Neuronal stem cell (in vitro differentiated cells): Measurements from ENCODE around the gene SNAPC3.
"Not testable (repeated sequence)": the region's sequence is repeated elsewhere in the genome, so short reads cannot be mapped to it uniquely, and the experiment has no call there.

Experiments used
- DNase-seq: peaks from one replicate; pipeline ENCODE4 v3.0.0-alpha.2; 2013; ENCODE audit warnings: low spot score
- H2AFZ ChIP-seq: one replicate; pipeline ENCODE4 v1.6.1; 2013; ENCODE audit warnings: mild to moderate bottlenecking, low read length, inconsistent platforms
- H2AK5ac ChIP-seq: 2 replicates; pipeline ENCODE4 v1.6.1; 2013; ENCODE audit warnings: low read depth, mild to moderate bottlenecking, inconsistent platforms, low read length, moderate library complexity, mixed read lengths
- H2BK120ac ChIP-seq: 2 replicates; pipeline ENCODE4 v1.6.1; 2013; ENCODE audit warnings: low read depth, mild to moderate bottlenecking, inconsistent platforms, low read length, moderate library complexity, mixed read lengths
- H2BK12ac ChIP-seq: one replicate; pipeline ENCODE4 v1.6.1; 2013; ENCODE audit warnings: low read length, inconsistent platforms
- H2BK15ac ChIP-seq: 2 replicates; pipeline ENCODE4 v1.6.1; 2013; ENCODE audit warnings: mild to moderate bottlenecking, low read length, inconsistent platforms, mixed read lengths
- H2BK5ac ChIP-seq: one replicate; pipeline ENCODE4 v1.6.1; 2013; ENCODE audit warnings: inconsistent platforms, mild to moderate bottlenecking, low read length, moderate library complexity
- H3K14ac ChIP-seq: one replicate; pipeline ENCODE4 v1.6.1; 2013; ENCODE audit warnings: low read length, inconsistent platforms
- H3K18ac ChIP-seq: 2 replicates; pipeline ENCODE4 v1.6.1; 2013; ENCODE audit warnings: low read length, inconsistent platforms
- H3K23ac ChIP-seq: 2 replicates; pipeline ENCODE4 v1.6.1; 2013; ENCODE audit warnings: low read depth, mild to moderate bottlenecking, mixed read lengths, low read length, inconsistent platforms; ENCODE audit not compliant: poor library complexity
- H3K27ac ChIP-seq: replicated peaks from 3 replicates; pipeline ENCODE4 v1.5.1; 2013; ENCODE audit warnings: low read length, inconsistent platforms
- H3K27me3 ChIP-seq, 3 experiments: 2 replicates each; pipeline ENCODE4 v1.6.1; 2013; ENCODE audit warnings: low read length in 3 of 3, mild to moderate bottlenecking in 2 of 3, inconsistent platforms in 1 of 3, low read depth in 1 of 3, mixed read lengths in 1 of 3, moderate library complexity in 1 of 3; ENCODE audit not compliant: control insufficient read depth in 3 of 3, insufficient read depth in 3 of 3
- H3K36me3 ChIP-seq, 2 donors: replicated peaks in 1 of 2; 2 replicates each; pipeline ENCODE4 v1.6.1; 2013; ENCODE audit warnings: low read length in 2 of 2; ENCODE audit not compliant: control insufficient read depth in 2 of 2, insufficient read depth in 2 of 2
- H3K4ac ChIP-seq: 2 replicates; pipeline ENCODE4 v1.6.1; 2013; ENCODE audit warnings: inconsistent platforms, mild to moderate bottlenecking, low read length, moderate library complexity
- H3K4me1 ChIP-seq, 2 donors: 1 replicate in 1 of 2; 2 replicates in 1 of 2; pipeline ENCODE4 v1.6.1; 2013; ENCODE audit warnings: low read length in 2 of 2, low read depth in 1 of 2; ENCODE audit not compliant: control insufficient read depth in 2 of 2, insufficient read depth in 1 of 2
- H3K4me2 ChIP-seq: one replicate; pipeline ENCODE4 v1.6.1; 2013; ENCODE audit warnings: mild to moderate bottlenecking, low read length, inconsistent platforms; ENCODE audit not compliant: insufficient read depth, poor library complexity, severe bottlenecking
- H3K4me3 ChIP-seq, 2 donors: 2 replicates each; pipeline ENCODE4 v1.5.1; 2013; ENCODE audit warnings: low read length in 2 of 2, mild to moderate bottlenecking in 2 of 2, inconsistent platforms in 1 of 2, moderate library complexity in 1 of 2
- H3K79me1 ChIP-seq: one replicate; pipeline ENCODE4 v1.6.1; 2013; ENCODE audit warnings: low read depth, mild to moderate bottlenecking, inconsistent platforms, low read length, moderate library complexity
- H3K9ac ChIP-seq: one replicate; pipeline ENCODE4 v1.6.1; 2013; ENCODE audit warnings: mild to moderate bottlenecking, low read depth, low read length, inconsistent platforms; ENCODE audit not compliant: poor library complexity
- H3K9me3 ChIP-seq, 2 donors: replicated peaks in 1 of 2; 2 replicates each; pipeline versions ENCODE3 to v1.6.1; 2013; ENCODE audit warnings: low read length in 2 of 2, mild to moderate bottlenecking in 2 of 2, inconsistent platforms in 1 of 2, low read depth in 1 of 2, mixed read lengths in 1 of 2, moderate library complexity in 1 of 2; ENCODE audit not compliant: control insufficient read depth in 2 of 2, insufficient read depth in 1 of 2
- H4K8ac ChIP-seq: one replicate; pipeline ENCODE4 v1.6.1; 2013; ENCODE audit warnings: low read depth, mild to moderate bottlenecking, inconsistent platforms, low read length, moderate library complexity
- H4K91ac ChIP-seq: one replicate; pipeline ENCODE4 v1.6.1; 2013; ENCODE audit warnings: low read length, low read depth, mild to moderate bottlenecking, inconsistent platforms; ENCODE audit not compliant: poor library complexity
- WGBS, 2 donors: extraction: QIAGEN DNeasy Blood & Tissue Kit; methylation state at CpG; one replicate each; pipeline ENCODE4 v1.1.7; 2013; ENCODE audit warnings: missing lambda C conversion rate in 2 of 2, mixed read lengths in 1 of 2; ENCODE audit not compliant: insufficient read length in 2 of 2, insufficient replicate concordance in 1 of 2; ENCODE audit errors: extremely low coverage in 2 of 2; 5-methylcytosine and 5-hydroxymethylcytosine counted together

Gene SNAPC3

GRCh38 chr9:15427702-15428101, 5.0 kb downstream of the SNAPC3 start:
- not testable (repeated sequence) for H4K8ac ChIP-seq, H2BK12ac ChIP-seq, H2BK120ac ChIP-seq, H3K4me1 ChIP-seq, H3K14ac ChIP-seq, H2BK5ac ChIP-seq, H3K23ac ChIP-seq, H4K91ac ChIP-seq, H3K4ac ChIP-seq, DNase-seq, H2AK5ac ChIP-seq, H3K4me3 ChIP-seq, H3K27ac ChIP-seq, H3K4me2 ChIP-seq, H3K18ac ChIP-seq, H3K9ac ChIP-seq, H3K79me1 ChIP-seq, H2AFZ ChIP-seq, H2BK15ac ChIP-seq, H3K27me3 ChIP-seq
- WGBS, 2 donors: no CpG with 5 or more reads among the region's 7 CpGs
- peaks cover 0 to 11% of the 10 kb centered on the region in 2 donors for H3K9me3 ChIP-seq
- peaks cover 9 to 85% of the 10 kb centered on the region in 2 donors for H3K36me3 ChIP-seq

GRCh38 chr9:15430920-15431844, 8.5 kb downstream of the SNAPC3 start:
- no peak overlapping the region for H3K4me3 ChIP-seq
- no peak overlapping the region for H3K14ac ChIP-seq
- H3K4me1 ChIP-seq: no peaks in the 10 kb centered on the region
- no peak overlapping the region for H3K23ac ChIP-seq
- no peak overlapping the region for H3K4ac ChIP-seq
- H2AK5ac ChIP-seq: no peak overlapping the region
- H3K18ac ChIP-seq: no peak overlapping the region
- no peak overlapping the region for H3K9ac ChIP-seq
- H4K91ac ChIP-seq: no peak overlapping the region
- no peak for DNase-seq
- H2BK15ac ChIP-seq: no peak overlapping the region
- no peak overlapping the region for H2BK5ac ChIP-seq
- no peak overlapping the region for H3K4me2 ChIP-seq
- H3K27ac ChIP-seq: no peak overlapping the region
- H3K9me3 ChIP-seq: peaks cover 0 to 9% of the 10 kb centered on the region in 2 donors
- H4K8ac ChIP-seq: no peak overlapping the region
- WGBS, 2 donors: no CpG with 5 or more reads among the region's 5 CpGs
- H2BK120ac ChIP-seq: no peak overlapping the region
- H3K79me1 ChIP-seq: no peaks in the 10 kb centered on the region
- H3K36me3 ChIP-seq: peaks cover 11 to 97% of the 10 kb centered on the region in 2 donors
- H3K27me3 ChIP-seq: no peaks in the 10 kb centered on the region
- no peak overlapping the region for H2AFZ ChIP-seq
- H2BK12ac ChIP-seq: no peak overlapping the region

GRCh38 chr9:15433191-15433590, 10.5 kb downstream of the SNAPC3 start:
- Histone ChIP-seq H3K14ac (no peak overlapping the region), H3K36me3 (peaks cover 10 to 95% of the 10 kb centered on the region in 2 donors), H3K9ac (no peak overlapping the region), H3K4me2 (no peak overlapping the region), H4K91ac (no peak overlapping the region), H3K27me3 (no peaks in the 10 kb centered on the region), H2BK5ac (no peak overlapping the region), H3K23ac (no peak overlapping the region), H3K18ac (no peak overlapping the region), H3K79me1 (no peaks in the 10 kb centered on the region), H2BK12ac (no peak overlapping the region), H3K4me1 (no peaks in the 10 kb centered on the region), H4K8ac (no peak overlapping the region), H3K4me3 (no peak overlapping the region), H2BK120ac (no peak overlapping the region), H3K4ac (no peak overlapping the region), H2AFZ (no peak overlapping the region), H3K27ac (no peak overlapping the region), H3K9me3 (peaks cover 0 to 11% of the 10 kb centered on the region in 2 donors), H2AK5ac (no peak overlapping the region), H2BK15ac (no peak overlapping the region)
- DNase-seq: no peak
- 100% methylated on average over 2 of the region's 4 CpGs for WGBS, 2 donors

GRCh38 chr9:15433661-15434060, 11.0 kb downstream of the SNAPC3 start:
- H3K36me3 ChIP-seq: peaks cover 10 to 97% of the 10 kb centered on the region in 2 donors
- H2BK12ac ChIP-seq: no peak overlapping the region
- H3K9ac ChIP-seq: no peak overlapping the region
- H3K4me2 ChIP-seq: no peak overlapping the region
- WGBS, 2 donors: no CpG with 5 or more reads among the region's 3 CpGs
- H4K8ac ChIP-seq: no peak overlapping the region
- H2AK5ac ChIP-seq: no peak overlapping the region
- no peak overlapping the region for H3K4ac ChIP-seq
- H4K91ac ChIP-seq: no peak overlapping the region
- H3K27me3 ChIP-seq: no peaks in the 10 kb centered on the region
- H3K4me1 ChIP-seq: no peaks in the 10 kb centered on the region
- no peak overlapping the region for H2BK15ac ChIP-seq
- no peak overlapping the region for H2BK5ac ChIP-seq
- H3K27ac ChIP-seq: no peak overlapping the region
- no peak overlapping the region for H3K14ac ChIP-seq
- peaks cover 0 to 16% of the 10 kb centered on the region in 2 donors for H3K9me3 ChIP-seq
- H3K23ac ChIP-seq: no peak overlapping the region
- no peak overlapping the region for H3K4me3 ChIP-seq
- no peaks in the 10 kb centered on the region for H3K79me1 ChIP-seq
- DNase-seq: no peak
- H2BK120ac ChIP-seq: no peak overlapping the region
- H2AFZ ChIP-seq: no peak overlapping the region
- no peak overlapping the region for H3K18ac ChIP-seq
